HEK293T (cell line): ENCODE measurements around the gene STOML2.

Source experiments
- CTCF ChIA-PET: fragments of 350-600 bp; formaldehyde crosslinking; extraction: SDS; loops from one replicate; lab custom pipeline; 2021; ENCODE audit warnings: antibody characterized with exemption, inconsistent platforms; lab: Yijun Ruan, JAX
- POLR2A ChIA-PET: fragments of 350-600 bp; formaldehyde crosslinking; extraction: SDS; loops from one replicate; lab custom pipeline; 2020; ENCODE audit warnings: antibody characterized with exemption, inconsistent platforms; lab: Yijun Ruan, JAX
- DNase-seq: peaks from one replicate; pipeline ENCODE4 v3.0.0; 2012; ENCODE audit warnings: mixed read lengths; ENCODE audit errors: extremely low spot score
- ARNT ChIP-seq: fragments of 450-650 bp; IDR thresholded peaks from 2 replicates; pipeline ENCODE4 v1.6.1; 2017; ENCODE audit warnings: mild to moderate bottlenecking
- BHLHE40 ChIP-seq: fragments of 450-650 bp; IDR thresholded peaks from 2 replicates; pipeline ENCODE4 v1.6.1; 2016; ENCODE audit warnings: mild to moderate bottlenecking, moderate library complexity, borderline replicate concordance
- CTBP1 ChIP-seq: fragments of 450-650 bp; IDR thresholded peaks from 2 replicates; pipeline ENCODE4 v1.6.1; 2016; ENCODE audit warnings: borderline replicate concordance
- ELF4 ChIP-seq: fragments of 450-650 bp; IDR thresholded peaks from 2 replicates; pipeline ENCODE4 v1.6.1; 2017; ENCODE audit warnings: antibody characterized with exemption
- FOXA1 ChIP-seq: fragments of 450-650 bp; IDR thresholded peaks from 2 replicates; pipeline ENCODE4 v1.6.1; 2016; ENCODE audit warnings: mild to moderate bottlenecking
- FOXK2 ChIP-seq: fragments of 450-650 bp; IDR thresholded peaks from 2 replicates; pipeline ENCODE4 v1.6.1; 2016; ENCODE audit warnings: mild to moderate bottlenecking
- FOXM1 ChIP-seq: fragments of 450-650 bp; IDR thresholded peaks from 2 replicates; pipeline ENCODE4 v1.6.1; 2017; ENCODE audit warnings: mild to moderate bottlenecking, borderline replicate concordance
- HDGF ChIP-seq: fragments of 450-650 bp; IDR thresholded peaks from 2 replicates; pipeline ENCODE4 v1.6.1; 2017; ENCODE audit warnings: antibody characterized with exemption, borderline replicate concordance
- L3MBTL2 ChIP-seq: fragments of 450-650 bp; conservative IDR thresholded peaks from 2 replicates; pipeline ENCODE4 v1.6.1; 2016; ENCODE audit warnings: mild to moderate bottlenecking
- LEF1 ChIP-seq: fragments of 450-650 bp; IDR thresholded peaks from 2 replicates; pipeline ENCODE4 v1.6.1; 2017; ENCODE audit warnings: mild to moderate bottlenecking, borderline replicate concordance
- NFRKB ChIP-seq: fragments of 450-650 bp; IDR thresholded peaks from 2 replicates; pipeline ENCODE4 v1.6.1; 2016; ENCODE audit warnings: mild to moderate bottlenecking, moderate library complexity
- SP1 ChIP-seq: fragments of 450-650 bp; IDR thresholded peaks from 2 replicates; pipeline ENCODE4 v1.6.1; 2017
- SUZ12 ChIP-seq: fragments of 450-650 bp; IDR thresholded peaks from 2 replicates; pipeline ENCODE4 v1.6.1; 2016; ENCODE audit warnings: mild to moderate bottlenecking
- TARDBP ChIP-seq: fragments of 450-650 bp; IDR thresholded peaks from 2 replicates; pipeline ENCODE4 v1.6.1; 2016
- ZNF384 ChIP-seq: fragments of 450-650 bp; IDR thresholded peaks from 2 replicates; pipeline ENCODE4 v1.6.1; 2016
- TF ChIP-seq, protein P1 (sequence below): fragments of 450-650 bp; IDR thresholded peaks from 2 replicates; pipeline ENCODE4 v1.6.1; 2016

STOML2 gene

GRCh38 chr9:35067056-35067455 is 35.9 kb downstream of the STOML2 start:
- no peak for DNase-seq
- ChIA-PET POLR2A (no interaction called here), CTCF (no interaction called here)
- TF ChIP-seq ARNT (no peak), LEF1 (no peak), BHLHE40 (no peak), TARDBP (no peak), ZNF384 (no peak), ELF4 (no peak), L3MBTL2 (no peak), SUZ12 (no peak), CTBP1 (no peak), FOXA1 (no peak), HDGF (no peak), FOXM1 (no peak), NFRKB (no peak), SP1 (no peak), FOXK2 (no peak)
- TF ChIP-seq, protein P1, sequence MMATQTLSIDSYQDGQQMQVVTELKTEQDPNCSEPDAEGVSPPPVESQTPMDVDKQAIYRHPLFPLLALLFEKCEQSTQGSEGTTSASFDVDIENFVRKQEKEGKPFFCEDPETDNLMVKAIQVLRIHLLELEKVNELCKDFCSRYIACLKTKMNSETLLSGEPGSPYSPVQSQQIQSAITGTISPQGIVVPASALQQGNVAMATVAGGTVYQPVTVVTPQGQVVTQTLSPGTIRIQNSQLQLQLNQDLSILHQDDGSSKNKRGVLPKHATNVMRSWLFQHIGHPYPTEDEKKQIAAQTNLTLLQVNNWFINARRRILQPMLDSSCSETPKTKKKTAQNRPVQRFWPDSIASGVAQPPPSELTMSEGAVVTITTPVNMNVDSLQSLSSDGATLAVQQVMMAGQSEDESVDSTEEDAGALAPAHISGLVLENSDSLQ: no peak

GRCh38 chr9:35060548-35061207 is 42.3 kb downstream of the STOML2 start:
- no peak for DNase-seq
- no peak for TF ChIP-seq ZNF384
- no peak for TF ChIP-seq SP1
- no peak for TF ChIP-seq BHLHE40
- TF ChIP-seq ARNT: no peak
- no peak for TF ChIP-seq HDGF
- TF ChIP-seq NFRKB: no peak
- TF ChIP-seq, protein P1: no peak
- TF ChIP-seq LEF1: no peak
- no peak for TF ChIP-seq FOXM1
- TF ChIP-seq ELF4: no peak
- POLR2A ChIA-PET: no interaction called here
- CTCF ChIA-PET: no interaction called here

DNA sequence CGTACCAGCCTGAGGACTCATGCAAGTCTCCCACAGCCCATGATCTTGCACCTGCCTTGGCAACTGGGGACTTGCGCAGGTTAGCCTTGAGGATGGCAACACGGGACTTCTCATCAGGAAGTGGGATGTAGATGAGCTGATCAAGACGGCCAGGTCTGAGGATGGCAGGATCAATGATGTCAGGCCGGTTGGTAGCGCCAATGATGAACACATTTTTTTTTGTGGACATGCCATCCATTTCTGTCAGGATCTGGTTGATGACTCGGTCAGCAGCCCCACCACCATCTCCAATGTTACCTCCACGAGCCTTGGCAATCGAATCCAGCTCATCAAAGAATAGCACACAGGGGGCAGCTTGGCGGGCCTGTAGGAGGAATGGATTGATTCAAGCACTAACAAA is 43.5 kb downstream of the STOML2 start:
- CTCF ChIA-PET: no interaction called here
- TF ChIP-seq SP1 (no peak), CTBP1 (no peak), ELF4 (no peak), ARNT (no peak), ZNF384 (no peak), L3MBTL2 (no peak), FOXK2 (no peak), SUZ12 (no peak), BHLHE40 (no peak), FOXA1 (no peak), LEF1 (no peak), NFRKB (no peak), TARDBP (no peak), FOXM1 (no peak), HDGF (no peak)
- TF ChIP-seq, protein P1: no peak
- no peak for DNase-seq
- POLR2A ChIA-PET: no interaction called here

GRCh38 chr9:35057271-35057620 is 45.7 kb downstream of the STOML2 start:
- CTCF ChIA-PET: no interaction called here
- POLR2A ChIA-PET: interaction anchor here (1.6 kb wide), 1 partner anchor 15 kb away, joined by 6 read pairs; the partner anchor contains the start of gene VCP
- no peak for DNase-seq

GRCh38 chr9:35056571-35057270 is 46.2 kb downstream of the STOML2 start:
- no peak for DNase-seq
- POLR2A ChIA-PET: interaction anchor here (1.6 kb wide), 1 partner anchor 15 kb away, joined by 6 read pairs; the partner anchor contains the start of gene VCP
- TF ChIP-seq SUZ12: no peak
- TF ChIP-seq HDGF: no peak
- no peak for TF ChIP-seq L3MBTL2
- TF ChIP-seq ZNF384: no peak
- no peak for TF ChIP-seq ARNT
- TF ChIP-seq ELF4: no peak
- CTCF ChIA-PET: no interaction called here

More at GRCh38 chr9:35057271-35057620, 45.7 kb downstream of the STOML2 start:
- TF ChIP-seq ELF4 (no peak), LEF1 (no peak)
- TF ChIP-seq, protein P1: no peak
